WERI-Rb-1 (cell line): ENCODE results near the gene MPP3.

Source experiments
- DNase-seq: peaks from one replicate; pipeline ENCODE4 v3.0.0-alpha.2; 2020
- H3K27ac ChIP-seq: fragments of 250-450 bp; sonication (Bioruptor Pico); 2 replicates; pipeline ENCODE4 v1.5.1; 2020; ENCODE audit warnings: mild to moderate bottlenecking, moderate library complexity
- H3K27me3 ChIP-seq: fragments of 250-450 bp; sonication (Bioruptor Pico); 2 replicates; pipeline ENCODE4 v1.5.1; 2021; ENCODE audit warnings: mild to moderate bottlenecking, low read depth, moderate library complexity; ENCODE audit not compliant: insufficient read depth, severe bottlenecking
- H3K36me3 ChIP-seq: fragments of 250-450 bp; sonication (Bioruptor Pico); 2 replicates; pipeline ENCODE4 v1.5.1; 2020; ENCODE audit warnings: mild to moderate bottlenecking, moderate library complexity
- H3K4me3 ChIP-seq: 2 replicates; pipeline ENCODE4 v1.5.1; 2011; ENCODE audit warnings: low read depth, mild to moderate bottlenecking, control low read depth, low read length
- H3K9me3 ChIP-seq: fragments of 250-450 bp; sonication (Bioruptor Pico); 2 replicates; pipeline ENCODE4 v1.5.1; 2021; ENCODE audit warnings: mild to moderate bottlenecking, moderate library complexity; ENCODE audit not compliant: severe bottlenecking
- TF ChIP-seq, protein P1 (sequence below): IDR thresholded peaks from 2 replicates; pipeline ENCODE4 v1.5.1; 2011; ENCODE audit warnings: low read depth, mild to moderate bottlenecking, control low read depth, inconsistent platforms, low read length

The MPP3 gene

DNA sequence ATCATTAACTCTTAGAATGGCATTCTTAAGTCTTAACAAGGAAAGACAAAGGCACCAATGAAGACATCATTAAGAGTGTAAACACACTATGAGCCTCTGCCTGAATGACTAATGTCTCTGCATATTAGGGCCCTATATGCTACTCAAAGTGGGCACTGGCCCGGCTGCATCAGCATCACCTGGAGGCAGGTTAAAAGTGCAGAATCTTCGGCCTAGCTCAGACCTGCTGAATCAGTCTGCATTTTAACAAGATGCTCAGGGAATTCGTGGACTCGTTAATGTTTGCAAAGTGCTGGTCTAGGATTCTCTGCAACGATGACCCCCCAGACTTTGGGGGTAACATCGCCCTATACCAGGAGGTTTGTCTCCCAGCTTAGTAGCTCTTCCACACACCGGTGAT is 6.7 kb downstream of the MPP3 start:
- Histone ChIP-seq H3K27ac (no peak overlapping the region), H3K36me3 (peaks cover 78% of the 10 kb centered on the region), H3K27me3 (no peaks in the 10 kb centered on the region), H3K9me3 (no peaks in the 10 kb centered on the region), H3K4me3 (no peak overlapping the region)
- TF ChIP-seq, protein P1, sequence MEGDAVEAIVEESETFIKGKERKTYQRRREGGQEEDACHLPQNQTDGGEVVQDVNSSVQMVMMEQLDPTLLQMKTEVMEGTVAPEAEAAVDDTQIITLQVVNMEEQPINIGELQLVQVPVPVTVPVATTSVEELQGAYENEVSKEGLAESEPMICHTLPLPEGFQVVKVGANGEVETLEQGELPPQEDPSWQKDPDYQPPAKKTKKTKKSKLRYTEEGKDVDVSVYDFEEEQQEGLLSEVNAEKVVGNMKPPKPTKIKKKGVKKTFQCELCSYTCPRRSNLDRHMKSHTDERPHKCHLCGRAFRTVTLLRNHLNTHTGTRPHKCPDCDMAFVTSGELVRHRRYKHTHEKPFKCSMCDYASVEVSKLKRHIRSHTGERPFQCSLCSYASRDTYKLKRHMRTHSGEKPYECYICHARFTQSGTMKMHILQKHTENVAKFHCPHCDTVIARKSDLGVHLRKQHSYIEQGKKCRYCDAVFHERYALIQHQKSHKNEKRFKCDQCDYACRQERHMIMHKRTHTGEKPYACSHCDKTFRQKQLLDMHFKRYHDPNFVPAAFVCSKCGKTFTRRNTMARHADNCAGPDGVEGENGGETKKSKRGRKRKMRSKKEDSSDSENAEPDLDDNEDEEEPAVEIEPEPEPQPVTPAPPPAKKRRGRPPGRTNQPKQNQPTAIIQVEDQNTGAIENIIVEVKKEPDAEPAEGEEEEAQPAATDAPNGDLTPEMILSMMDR, result no peak
- no peak for DNase-seq

GRCh38 chr17:43825567-43825966 is 7.4 kb downstream of the MPP3 start:
- TF ChIP-seq, protein P1, result no peak
- no peak for DNase-seq
- Histone ChIP-seq H3K4me3 (no peak overlapping the region), H3K27me3 (no peaks in the 10 kb centered on the region), H3K27ac (no peak overlapping the region), H3K36me3 (peaks cover 78% of the 10 kb centered on the region), H3K9me3 (no peaks in the 10 kb centered on the region)

DNA sequence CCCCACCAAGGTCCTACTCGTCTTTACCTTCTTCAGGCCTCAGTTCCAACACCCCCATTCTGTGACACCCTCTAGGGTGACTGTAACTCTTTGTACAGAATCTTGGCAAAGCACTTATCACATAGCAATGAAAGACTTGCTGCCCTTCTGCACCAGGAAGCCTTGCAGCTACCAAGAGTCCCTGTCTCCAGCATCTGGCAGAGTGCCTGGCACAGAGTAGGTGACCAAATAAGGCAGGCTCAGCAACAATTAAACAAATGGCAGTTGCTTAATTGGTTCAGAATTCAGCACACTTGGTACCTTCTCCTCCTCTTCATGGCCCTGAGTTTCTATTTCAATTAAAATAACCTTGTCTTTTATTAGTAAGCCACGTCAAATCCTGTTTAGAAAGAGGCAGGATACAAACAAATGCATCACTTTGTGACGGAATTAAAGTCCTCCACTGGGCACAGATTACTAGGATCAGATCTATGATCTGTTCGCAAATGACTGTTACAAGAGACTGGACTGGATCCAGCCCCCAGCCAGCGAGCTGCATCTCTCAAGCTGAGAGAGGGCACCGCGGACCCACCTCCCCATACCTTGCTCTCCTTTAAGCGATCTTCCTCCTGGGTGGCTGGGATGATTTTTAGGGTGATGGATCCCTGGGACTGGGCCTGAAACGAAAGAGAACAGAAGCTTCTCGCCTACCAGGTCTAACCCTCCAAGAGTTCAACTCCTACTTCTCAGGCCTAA is 9.4 kb downstream of the MPP3 start:
- no peak for DNase-seq
- no peaks in the 10 kb centered on the region for H3K27me3 ChIP-seq
- TF ChIP-seq, protein P1, result no peak
- H3K9me3 ChIP-seq, result no peaks in the 10 kb centered on the region
- H3K36me3 ChIP-seq, result peaks cover 62% of the 10 kb centered on the region
- no peak overlapping the region for H3K27ac ChIP-seq
- no peak overlapping the region for H3K4me3 ChIP-seq

- peaks cover 53% of the 10 kb centered on the region for H3K36me3 ChIP-seq
- no peak overlapping the region for H3K27ac ChIP-seq
- no peaks in the 10 kb centered on the region for H3K27me3 ChIP-seq
- TF ChIP-seq, protein P1, result no peak
- H3K4me3 ChIP-seq, result no peak overlapping the region
- no peaks in the 10 kb centered on the region for H3K9me3 ChIP-seq
- no peak for DNase-seq
These were observed 10.3 kb downstream of the MPP3 start for GRCh38 chr17:43822570-43823190.

- H3K36me3 ChIP-seq, result peaks cover 45% of the 10 kb centered on the region
- DNase-seq, result no peak
- no peak overlapping the region for H3K27ac ChIP-seq
- H3K4me3 ChIP-seq, result no peak overlapping the region
- no peaks in the 10 kb centered on the region for H3K9me3 ChIP-seq
- TF ChIP-seq, protein P1, result no peak
- H3K27me3 ChIP-seq, result no peaks in the 10 kb centered on the region
These were observed 12.2 kb downstream of the MPP3 start for GRCh38 chr17:43820759-43821158.
